ENCODE data around the gene PLSCR2.

DNA sequence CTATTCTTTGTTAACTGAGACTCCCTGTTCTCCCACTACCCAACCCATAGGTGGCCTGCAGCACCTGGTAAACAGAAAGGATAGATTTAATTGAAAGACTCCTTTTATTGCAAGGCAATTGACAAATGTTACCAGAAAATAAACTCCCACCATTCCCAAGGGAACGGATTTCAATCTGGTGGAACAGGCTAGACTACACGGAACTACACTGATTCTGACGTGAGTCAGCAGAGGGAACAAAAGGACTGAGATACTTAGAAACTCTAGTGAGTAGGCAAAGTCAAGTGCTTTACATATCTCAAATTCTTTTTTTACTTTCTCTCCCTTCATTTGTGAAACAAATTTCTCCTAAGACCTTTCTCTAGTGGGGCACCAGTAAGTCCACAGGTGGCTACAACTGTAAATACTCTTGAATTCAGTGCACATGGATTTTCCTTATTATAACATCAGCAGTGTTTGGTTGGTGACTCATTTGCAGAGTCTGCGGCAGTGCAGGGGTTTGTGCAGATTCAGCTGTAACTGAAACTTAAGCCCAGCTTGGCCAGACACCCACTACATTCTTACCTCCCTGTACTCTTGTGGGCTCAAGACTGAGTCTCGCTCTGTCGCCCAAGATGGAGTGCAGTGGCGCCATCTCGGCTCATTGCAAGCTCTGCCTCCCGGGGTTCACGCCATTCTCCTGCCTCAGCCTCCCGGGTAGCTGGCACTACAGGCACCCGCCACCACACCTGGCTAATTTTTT lies 34.3 kb upstream of the PLSCR2 start:
- TF ChIP-seq CTCF (IDR thresholded peaks at IDR 0.05; ENCODE audit: insufficient read depth, low read length): no peak
- no peak for TF ChIP-seq POLR2AphosphoS5 (IDR thresholded peaks at IDR 0.05; ENCODE audit: low read depth)
- TF ChIP-seq, protein P1, sequence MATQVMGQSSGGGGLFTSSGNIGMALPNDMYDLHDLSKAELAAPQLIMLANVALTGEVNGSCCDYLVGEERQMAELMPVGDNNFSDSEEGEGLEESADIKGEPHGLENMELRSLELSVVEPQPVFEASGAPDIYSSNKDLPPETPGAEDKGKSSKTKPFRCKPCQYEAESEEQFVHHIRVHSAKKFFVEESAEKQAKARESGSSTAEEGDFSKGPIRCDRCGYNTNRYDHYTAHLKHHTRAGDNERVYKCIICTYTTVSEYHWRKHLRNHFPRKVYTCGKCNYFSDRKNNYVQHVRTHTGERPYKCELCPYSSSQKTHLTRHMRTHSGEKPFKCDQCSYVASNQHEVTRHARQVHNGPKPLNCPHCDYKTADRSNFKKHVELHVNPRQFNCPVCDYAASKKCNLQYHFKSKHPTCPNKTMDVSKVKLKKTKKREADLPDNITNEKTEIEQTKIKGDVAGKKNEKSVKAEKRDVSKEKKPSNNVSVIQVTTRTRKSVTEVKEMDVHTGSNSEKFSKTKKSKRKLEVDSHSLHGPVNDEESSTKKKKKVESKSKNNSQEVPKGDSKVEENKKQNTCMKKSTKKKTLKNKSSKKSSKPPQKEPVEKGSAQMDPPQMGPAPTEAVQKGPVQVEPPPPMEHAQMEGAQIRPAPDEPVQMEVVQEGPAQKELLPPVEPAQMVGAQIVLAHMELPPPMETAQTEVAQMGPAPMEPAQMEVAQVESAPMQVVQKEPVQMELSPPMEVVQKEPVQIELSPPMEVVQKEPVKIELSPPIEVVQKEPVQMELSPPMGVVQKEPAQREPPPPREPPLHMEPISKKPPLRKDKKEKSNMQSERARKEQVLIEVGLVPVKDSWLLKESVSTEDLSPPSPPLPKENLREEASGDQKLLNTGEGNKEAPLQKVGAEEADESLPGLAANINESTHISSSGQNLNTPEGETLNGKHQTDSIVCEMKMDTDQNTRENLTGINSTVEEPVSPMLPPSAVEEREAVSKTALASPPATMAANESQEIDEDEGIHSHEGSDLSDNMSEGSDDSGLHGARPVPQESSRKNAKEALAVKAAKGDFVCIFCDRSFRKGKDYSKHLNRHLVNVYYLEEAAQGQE (IDR thresholded peaks at IDR 0.05; ENCODE audit: insufficient replicate concordance, low read depth): no peak

Data from HL-60 (cell line).